Measurements from ENCODE around the gene AIF1L.
"Not testable (repeated sequence)": the region's sequence is repeated elsewhere in the genome, so short reads cannot be mapped to it uniquely, and the experiment has no call there.

AIF1L gene

GRCh38 chr9:131099845-131100244, 3.5 kb downstream of the AIF1L start:
- not testable (repeated sequence) for DNase-seq

GRCh38 chr9:131100445-131100844, 4.1 kb downstream of the AIF1L start:
- DNase-seq: no peak

- DNase-seq: no peak
Observed at GRCh38 chr9:131101207-131101964, 5.1 kb downstream of the AIF1L start.

GRCh38 chr9:131103024-131103423, 6.7 kb downstream of the AIF1L start:
- DNase-seq: no peak

- no peak for DNase-seq
Observed at GRCh38 chr9:131103535-131103934, 7.2 kb downstream of the AIF1L start.

GRCh38 chr9:131104016-131104740, 7.8 kb downstream of the AIF1L start:
- DNase-seq: no peak

- DNase-seq: no peak
Observed at GRCh38 chr9:131105952-131106351, 9.6 kb downstream of the AIF1L start.

GRCh38 chr9:131107760-131108159, 11.4 kb downstream of the AIF1L start:
- DNase-seq: no peak

GRCh38 chr9:131111186-131111853, 15.0 kb downstream of the AIF1L start:
- no peak for DNase-seq

GRCh38 chr9:131111854-131112311, 15.6 kb downstream of the AIF1L start:
- DNase-seq: no peak

GRCh38 chr9:131112374-131113154, 16.2 kb downstream of the AIF1L start:
- no peak for DNase-seq

- no peak for DNase-seq
Observed at GRCh38 chr9:131113655-131114054, 17.3 kb downstream of the AIF1L start.

GRCh38 chr9:131114084-131114535, 17.8 kb downstream of the AIF1L start:
- DNase-seq: no peak

GRCh38 chr9:131115360-131115742, 19.0 kb downstream of the AIF1L start:
- not testable (repeated sequence) for DNase-seq

GRCh38 chr9:131116281-131117120, 20.2 kb downstream of the AIF1L start:
- no peak for DNase-seq

- no peak for DNase-seq
Observed at GRCh38 chr9:131117121-131117761, 20.9 kb downstream of the AIF1L start.

- DNase-seq: no peak
Observed at GRCh38 chr9:131117762-131118145, 21.4 kb downstream of the AIF1L start.

- DNase-seq: no peak
Observed at GRCh38 chr9:131119600-131119999, 23.3 kb downstream of the AIF1L start.

- no peak for DNase-seq
Observed at GRCh38 chr9:131120620-131121228, 24.4 kb downstream of the AIF1L start.

- DNase-seq: no peak
Observed at GRCh38 chr9:131121346-131121745, 25.0 kb downstream of the AIF1L start.

- DNase-seq: no peak
Observed at GRCh38 chr9:131122158-131122557, 25.8 kb downstream of the AIF1L start.

All from NCI-H2081 treated with DMSO at 0.1 percent for 48 hours (cell line).